Measurements from ENCODE around the gene CHST13. TPM values are rescaled to one million over a fixed set of nuclear protein-coding genes. Genes with fewer than 3 reads are reported as not detected.

CHST13 gene
- total RNA-seq, 1 donor from 2014 or later: 0.10 TPM

Other genes with a start within 250 kb of the CHST13 start
- under 0.01 and 0.50 TPM in 2 replicates for gene KLF15, start 166.7 kb upstream of the CHST13 start, total RNA-seq
- gene CFAP100, start 129.2 kb upstream of the CHST13 start, total RNA-seq: not detected in 2 replicates
- 15.5 and 29.5 TPM in 2 replicates for gene ZXDC, start 48.3 kb upstream of the CHST13 start, total RNA-seq
- gene UROC1, start 6.4 kb upstream of the CHST13 start, total RNA-seq: not detected in 2 replicates
- gene C3orf22, start 34.8 kb downstream of the CHST13 start, total RNA-seq: not detected in 2 replicates
- 9.5 and 11.5 TPM in 2 replicates for gene TXNRD3, start 131.0 kb downstream of the CHST13 start, total RNA-seq
- 8.3 and 12.6 TPM in 2 replicates for gene CHCHD6, start 180.1 kb downstream of the CHST13 start, total RNA-seq

Measured in renal cortical epithelial cell (primary cell).